Stimulated activated CD8-positive, alpha-beta memory T cell treated with anti-CD3 and anti-CD28 coated beads, Interleukin-7, amount 100 ng/mL, for 48 hours (primary cell): Measurements from ENCODE around the gene ECSIT.
A peak's percentile ranks its signal among the peaks of the same experiment; 100 is the strongest.
"Not testable (repeated sequence)": the region's sequence is repeated elsewhere in the genome, so short reads cannot be mapped to it uniquely, and the experiment has no call there.

Experiments used
- DNase-seq, 2 donors: peaks; one replicate each; pipeline ENCODE4 v3.0.0-alpha.2; 2020; ENCODE audit warnings: low read depth in 1 of 2; ENCODE audit errors: extremely low read depth in 1 of 2

The ECSIT gene, protein sequence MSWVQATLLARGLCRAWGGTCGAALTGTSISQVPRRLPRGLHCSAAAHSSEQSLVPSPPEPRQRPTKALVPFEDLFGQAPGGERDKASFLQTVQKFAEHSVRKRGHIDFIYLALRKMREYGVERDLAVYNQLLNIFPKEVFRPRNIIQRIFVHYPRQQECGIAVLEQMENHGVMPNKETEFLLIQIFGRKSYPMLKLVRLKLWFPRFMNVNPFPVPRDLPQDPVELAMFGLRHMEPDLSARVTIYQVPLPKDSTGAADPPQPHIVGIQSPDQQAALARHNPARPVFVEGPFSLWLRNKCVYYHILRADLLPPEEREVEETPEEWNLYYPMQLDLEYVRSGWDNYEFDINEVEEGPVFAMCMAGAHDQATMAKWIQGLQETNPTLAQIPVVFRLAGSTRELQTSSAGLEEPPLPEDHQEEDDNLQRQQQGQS

DNA sequence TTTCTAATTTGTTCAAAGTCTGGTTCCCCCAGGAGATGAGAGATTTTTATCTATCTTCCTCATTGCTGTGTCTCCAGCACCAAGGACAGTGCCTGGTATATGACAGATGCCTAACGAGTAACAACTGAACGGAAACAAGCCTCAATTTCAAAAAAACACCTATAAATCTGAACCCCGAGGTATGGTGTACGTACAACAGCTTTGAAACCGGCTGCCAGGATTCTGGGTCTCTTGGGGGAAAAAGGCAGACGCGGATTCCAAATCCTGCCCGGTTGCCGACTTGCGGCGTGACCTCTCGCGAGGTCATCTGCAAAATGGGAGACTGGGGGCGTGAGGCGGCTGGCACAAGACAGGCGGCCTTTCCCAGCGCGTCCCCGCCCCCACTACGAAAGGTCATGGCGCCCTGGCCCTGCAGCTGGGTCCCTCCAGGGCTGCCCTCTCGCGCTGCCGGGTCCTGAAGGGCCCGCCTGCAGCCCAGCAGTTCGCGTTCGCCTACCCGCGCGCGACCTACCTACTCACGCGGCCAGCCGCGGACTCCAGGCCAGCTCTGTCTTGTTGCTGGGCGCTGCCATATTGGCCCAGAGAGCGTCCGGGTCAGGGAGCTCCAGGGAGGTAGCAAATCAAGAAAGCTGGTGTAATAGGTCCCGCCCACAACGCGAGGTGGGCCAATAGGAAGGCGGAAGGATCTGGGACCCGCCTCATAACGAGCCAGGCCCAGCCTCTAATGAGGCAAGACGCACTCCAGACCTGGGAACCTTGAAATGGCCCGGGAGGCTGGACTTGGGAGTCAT lies at the start of gene ECSIT:
ECSIT (minus strand) TSS at position 584 of the 791 bp plus-strand sequence. CDS start 9,964 bp downstream, outside the sequence.
- DNase-seq, result peak; percentile 79 to 93

DNA sequence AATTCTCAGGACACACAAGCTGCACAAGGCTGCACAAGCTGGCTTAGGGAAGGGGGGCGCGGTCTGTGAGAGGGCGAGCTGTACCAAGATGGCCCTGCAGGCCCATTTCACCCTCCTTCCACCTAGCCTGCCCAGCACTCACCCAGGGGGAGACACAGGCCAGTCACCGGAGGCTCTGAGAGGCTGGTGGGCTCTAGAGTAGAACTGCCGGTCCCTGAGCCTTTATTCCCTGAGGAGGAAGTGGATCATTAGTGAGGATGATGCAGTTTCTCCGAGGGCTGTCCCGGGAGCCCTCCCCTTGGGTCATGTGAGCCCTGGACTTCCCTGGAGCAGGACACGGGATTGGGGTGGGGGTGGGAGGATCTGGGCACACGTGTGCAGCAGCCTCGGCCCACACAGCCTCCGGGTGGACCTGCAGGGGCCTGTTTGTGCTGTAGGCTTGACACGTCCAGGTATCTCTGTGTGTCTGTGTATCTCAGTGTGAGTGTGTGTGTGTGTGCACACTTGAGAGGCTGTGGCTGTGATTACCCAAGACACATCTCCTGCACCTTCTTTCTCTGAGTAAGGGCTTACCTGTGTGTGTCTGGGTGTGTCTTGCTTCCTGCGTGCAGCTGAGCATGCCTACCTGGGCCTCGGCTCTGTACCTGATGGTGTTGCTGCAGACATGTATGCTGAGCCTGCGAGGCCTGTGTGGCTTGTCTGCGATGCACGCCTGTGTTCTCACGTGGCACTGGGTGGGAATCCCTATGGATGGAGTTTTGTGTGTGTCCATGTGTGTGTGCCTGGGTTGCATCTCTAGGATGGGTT lies 48.7 kb upstream of the ECSIT start, which contains the start of gene ACP5:
ACP5 (minus strand) TSS at position 195 of the 807 bp plus-strand sequence. CDS start 328 bp downstream, outside the sequence.
- no peak for DNase-seq

DNA sequence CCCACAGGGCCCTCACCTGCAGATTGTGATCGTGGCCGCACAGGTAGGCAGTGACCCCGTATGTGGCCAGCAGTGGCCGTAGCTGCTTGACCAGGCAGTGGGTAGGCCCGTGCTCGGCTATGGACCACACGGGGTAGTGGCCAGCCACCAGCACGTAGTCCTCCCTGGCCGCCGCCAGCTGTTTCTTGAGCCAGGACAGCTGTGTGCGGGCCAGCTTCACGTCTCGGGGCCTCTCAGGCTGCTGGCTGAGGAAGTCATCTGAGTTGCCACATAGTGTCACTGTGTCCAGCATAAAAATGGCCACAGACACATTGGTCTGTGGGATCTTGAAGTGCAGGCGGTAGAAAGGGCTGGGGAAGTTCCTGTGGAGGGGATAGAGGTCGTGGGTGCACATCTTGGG lies 47.3 kb upstream of the ECSIT start:
- DNase-seq, result no peak

GRCh38 chr19:11574689-11575088 lies 45.8 kb upstream of the ECSIT start:
- no peak for DNase-seq

DNA sequence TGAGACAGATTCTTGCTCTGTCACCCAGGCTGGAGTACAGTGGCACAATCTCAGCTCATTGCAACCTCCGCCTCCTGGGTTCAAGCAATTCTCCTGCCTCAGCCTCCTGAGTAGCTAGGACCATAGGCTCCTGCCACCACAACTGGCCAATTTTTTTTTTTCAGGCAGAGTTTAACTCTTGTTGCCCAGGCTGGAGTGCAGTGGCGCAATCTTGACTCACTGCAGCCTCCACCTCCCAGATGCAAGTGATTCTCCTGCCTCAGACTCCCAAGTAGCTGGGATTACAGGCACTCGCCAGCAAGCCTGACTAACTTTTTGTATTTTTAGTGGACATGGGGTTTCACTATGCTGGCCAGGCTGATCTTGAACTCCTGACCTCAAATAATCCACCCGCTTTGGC lies 44.8 kb upstream of the ECSIT start:
- DNase-seq, result not testable (repeated sequence)

- not testable (repeated sequence) for DNase-seq
These were observed 44.4 kb upstream of the ECSIT start for GRCh38 chr19:11573354-11573753.

GRCh38 chr19:11570039-11570462 lies 41.1 kb upstream of the ECSIT start:
- no peak for DNase-seq

DNA sequence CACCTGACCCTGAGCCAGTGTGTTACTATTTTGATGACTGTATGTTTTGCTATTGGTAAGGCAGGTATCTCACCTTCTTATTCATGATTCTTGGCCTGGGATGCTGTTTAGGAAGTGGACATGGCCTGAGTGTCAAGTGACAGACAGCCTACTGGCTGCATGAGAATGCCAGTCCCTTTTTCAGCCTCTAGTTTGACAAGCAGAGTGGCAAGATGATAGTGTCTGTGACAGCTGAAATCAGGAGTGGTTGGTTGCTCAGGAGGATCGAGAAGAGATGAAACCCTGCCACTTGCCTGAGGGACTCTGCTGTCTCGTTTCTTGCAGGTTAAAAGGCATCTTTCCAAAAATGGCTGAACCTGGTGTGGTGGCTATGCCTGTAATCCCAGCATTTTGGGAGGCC lies 37.2 kb upstream of the ECSIT start:
- no peak for DNase-seq

DNA sequence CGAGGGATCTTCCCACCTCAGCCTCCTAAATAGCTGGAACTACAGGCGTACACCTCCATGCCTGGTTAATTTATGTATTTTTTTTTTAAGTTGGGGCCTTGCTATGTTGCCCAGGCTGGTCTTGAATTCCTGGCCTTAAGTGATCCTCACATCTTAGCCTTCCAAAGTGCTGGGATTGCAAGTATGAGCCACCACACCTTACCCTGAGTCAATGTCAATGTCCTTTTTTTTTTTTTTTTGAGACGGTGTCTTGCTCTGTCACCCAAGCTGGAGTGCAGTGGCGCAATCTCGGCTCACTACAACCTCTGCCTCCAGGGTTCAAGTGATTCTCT lies 36.7 kb upstream of the ECSIT start:
- not testable (repeated sequence) for DNase-seq

DNA sequence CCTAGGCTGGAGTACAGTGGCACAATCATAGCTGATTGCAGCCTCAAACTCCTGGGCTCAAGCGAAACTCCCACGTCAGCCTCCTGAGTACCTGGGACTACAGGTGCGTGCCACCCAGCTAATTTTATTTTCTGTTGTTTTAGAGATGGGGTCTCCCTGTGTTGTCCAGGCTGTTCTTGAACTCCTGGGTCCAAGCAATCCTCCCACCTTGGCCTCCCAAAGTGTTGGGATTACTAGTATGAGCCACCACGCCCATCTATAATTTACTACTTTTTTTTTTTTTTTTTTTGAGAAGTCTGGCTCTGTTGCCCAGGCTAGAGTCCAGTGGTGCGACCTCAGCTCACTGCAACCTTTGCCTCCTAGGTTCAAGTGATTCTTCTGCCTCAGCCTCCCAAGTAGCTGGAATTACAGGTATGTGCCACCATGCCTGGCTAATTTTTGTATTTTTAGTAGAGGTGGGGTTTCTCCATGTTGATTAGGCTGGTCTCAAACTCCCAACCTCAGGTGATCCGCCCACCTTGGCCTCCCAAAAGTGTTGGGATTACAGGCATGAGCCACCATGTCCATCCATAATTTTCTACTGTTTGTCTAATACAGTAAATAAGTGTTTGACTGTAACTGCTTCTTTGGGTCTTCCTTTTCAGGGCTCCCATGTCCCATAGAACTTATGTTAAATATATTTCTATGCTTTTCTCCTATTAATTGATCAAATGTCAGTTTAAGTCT lies 35.3 kb upstream of the ECSIT start:
- DNase-seq, result not testable (repeated sequence)

DNA sequence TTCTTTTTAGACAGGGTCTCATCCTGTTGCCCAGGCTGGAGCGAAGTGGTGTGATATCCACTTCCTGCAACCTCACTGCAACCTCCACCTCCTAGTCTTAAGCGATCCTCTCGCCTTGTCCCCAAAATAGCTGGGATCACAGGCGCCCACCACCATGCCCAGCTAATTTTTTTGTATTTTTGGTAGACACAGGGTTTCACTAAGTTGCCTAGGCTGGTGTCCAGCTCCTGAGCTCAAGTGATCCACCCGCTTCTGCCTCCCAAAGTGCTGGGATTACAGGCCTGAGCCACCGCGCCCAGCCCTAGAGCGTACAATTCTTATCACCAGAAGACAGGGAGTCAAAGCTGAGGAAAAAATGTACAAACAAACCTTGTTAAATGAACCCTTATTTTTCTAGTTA lies 34.6 kb upstream of the ECSIT start:
- no peak for DNase-seq

GRCh38 chr19:11560404-11561051 lies 31.6 kb upstream of the ECSIT start:
- peak; percentile 22 to 66 for DNase-seq

DNA sequence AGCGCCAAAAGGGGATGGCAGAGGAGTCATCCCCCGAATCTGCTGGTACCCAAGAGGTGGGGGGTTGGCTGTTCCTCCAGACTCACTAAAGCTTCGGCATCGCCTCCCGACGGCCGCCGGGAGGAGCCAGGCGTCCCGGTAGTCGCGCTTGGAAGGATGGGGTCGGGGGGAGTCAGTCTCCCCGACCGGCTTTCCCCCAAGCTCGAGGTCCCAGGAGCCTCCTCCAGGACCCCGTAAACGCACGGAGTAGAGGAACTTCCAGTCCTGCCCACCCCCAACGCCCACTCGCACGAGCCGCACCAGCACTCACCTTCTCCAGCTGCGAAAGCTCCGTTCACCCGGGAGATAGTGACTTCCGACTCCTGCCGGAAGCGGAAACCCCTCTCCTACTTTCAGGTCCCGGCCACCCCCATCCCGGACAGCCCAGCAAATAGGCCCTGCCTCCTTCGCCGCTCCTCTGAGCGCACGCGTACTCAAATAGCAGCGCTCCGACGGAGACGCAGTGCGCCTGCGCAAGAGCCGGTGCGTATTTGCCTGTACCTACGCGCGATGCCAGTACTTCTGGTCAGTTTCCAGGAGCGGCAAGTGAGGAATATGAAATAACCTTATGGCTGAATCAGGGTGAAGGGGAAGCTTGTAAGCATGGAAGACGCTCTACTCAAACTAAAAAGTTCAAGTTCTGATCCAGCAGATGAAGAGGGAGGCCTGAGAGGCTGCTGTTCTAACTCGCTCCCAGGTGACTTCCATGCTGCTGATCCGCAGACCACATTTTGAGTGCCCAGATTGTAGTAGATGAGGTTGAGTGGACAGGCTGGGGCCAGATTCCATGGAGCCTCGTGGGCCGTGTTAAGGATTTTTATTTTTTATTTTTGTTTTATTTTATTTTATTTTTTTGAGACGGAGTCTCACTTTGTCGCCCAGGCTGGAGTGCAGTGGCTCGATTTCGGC lies 30.2 kb upstream of the ECSIT start, which contains the start of gene ELOF1:
ELOF1 (minus strand) TSS at position 350 of the 948 bp plus-strand sequence. CDS start 4,883 bp downstream, outside the sequence.
- peak; percentile 91 to 98 for DNase-seq

- no peak for DNase-seq
These were observed 27.9 kb upstream of the ECSIT start for GRCh38 chr19:11556634-11557420.

DNA sequence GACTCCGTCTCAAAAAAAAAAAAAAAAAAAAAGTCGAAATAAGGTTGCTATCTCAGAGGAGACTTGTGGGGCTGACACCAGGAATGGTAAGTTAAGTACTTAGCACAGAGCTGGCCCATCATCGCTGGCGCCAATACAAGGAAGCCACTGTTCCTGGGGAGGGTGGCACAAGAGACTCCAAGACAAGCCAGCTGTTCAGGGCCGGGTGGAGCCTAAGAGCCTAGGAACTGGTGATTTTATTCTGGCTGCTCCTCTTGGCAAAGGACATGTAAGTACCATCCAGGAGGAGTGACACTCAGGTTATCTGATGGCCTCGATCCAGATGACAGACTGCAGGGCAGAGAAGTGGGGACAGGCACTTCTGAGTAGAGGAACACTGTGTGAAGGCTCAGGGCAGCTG lies 26.3 kb upstream of the ECSIT start:
- DNase-seq, result no peak

DNA sequence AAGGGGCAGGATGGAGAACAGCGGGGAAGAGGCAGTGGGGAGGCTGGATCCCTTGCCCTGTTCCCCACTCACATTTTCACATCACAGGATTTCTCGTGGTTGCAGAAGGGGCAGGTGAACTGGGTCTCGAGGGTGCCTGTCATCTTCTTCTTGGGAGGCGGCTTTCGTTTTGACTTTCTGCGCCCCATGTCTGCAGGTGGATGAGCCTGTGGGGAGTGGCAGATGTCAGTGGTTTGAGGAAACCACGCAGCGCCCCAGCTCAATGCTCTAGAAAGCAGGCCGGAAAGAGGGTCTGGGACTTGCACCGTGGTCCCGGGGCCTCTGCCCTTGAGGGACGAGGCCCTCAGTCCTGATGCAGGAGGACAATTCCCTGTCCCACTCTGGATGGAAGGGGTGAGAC lies 25.2 kb upstream of the ECSIT start:
- no peak for DNase-seq

GRCh38 chr19:11552666-11553372 lies 23.9 kb upstream of the ECSIT start:
- no peak for DNase-seq
